Measurements from ENCODE around the gene ATAD1.
"Not testable (repeated sequence)": the region's sequence is repeated elsewhere in the genome, so short reads cannot be mapped to it uniquely, and the experiment has no call there.

The ATAD1 gene

DNA sequence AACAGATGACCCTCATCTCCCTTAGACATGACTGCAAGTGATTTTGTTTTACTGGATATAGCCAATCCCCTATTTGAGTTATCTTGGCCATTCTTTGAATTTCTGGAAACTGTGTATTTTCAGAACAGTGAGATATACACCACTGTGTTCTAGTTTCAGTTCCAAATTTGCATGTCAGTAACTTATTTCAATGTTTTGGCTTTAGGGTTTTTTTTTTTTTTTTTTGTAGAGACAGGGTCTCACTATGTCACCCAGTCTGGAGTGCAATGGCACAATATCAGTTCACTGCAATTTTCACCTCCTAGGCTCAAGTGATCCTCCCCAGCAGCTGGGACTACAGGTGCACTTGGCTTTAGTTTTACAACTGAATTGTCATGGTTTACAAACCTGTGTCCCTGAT is 67.2 kb downstream of the ATAD1 start:
- no peak for DNase-seq

DNA sequence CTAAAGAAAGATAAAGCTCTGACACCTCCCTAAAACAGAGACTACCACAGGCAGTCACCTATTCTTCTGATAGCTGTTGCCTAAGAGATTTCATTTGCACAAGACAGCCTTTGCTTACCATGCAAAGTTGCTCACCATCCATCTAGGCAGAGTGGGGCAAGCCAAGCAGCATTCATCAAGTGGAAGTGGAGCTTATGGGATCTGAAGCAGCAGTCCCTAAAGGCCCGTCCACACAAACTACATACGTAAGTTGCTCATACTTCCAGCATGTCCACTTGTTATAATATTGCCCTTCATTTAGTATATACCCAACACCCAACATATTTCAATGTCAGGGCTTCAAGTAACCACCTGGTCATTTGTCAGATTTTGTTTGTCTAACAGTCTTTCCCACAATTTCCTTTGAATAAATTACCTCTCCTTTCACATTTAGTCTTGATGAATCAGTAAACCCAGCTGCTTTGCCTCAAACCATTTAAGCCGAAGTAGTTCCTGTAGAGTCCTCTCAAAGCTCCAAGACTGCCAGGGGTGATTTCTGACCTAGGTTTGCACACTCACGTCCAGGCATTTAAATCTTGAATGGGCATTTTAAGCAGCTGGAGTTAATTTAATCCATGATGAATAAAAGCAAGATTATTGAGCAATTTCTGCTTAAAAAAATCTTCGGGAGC is 67.9 kb downstream of the ATAD1 start:
- DNase-seq, result no peak

DNA sequence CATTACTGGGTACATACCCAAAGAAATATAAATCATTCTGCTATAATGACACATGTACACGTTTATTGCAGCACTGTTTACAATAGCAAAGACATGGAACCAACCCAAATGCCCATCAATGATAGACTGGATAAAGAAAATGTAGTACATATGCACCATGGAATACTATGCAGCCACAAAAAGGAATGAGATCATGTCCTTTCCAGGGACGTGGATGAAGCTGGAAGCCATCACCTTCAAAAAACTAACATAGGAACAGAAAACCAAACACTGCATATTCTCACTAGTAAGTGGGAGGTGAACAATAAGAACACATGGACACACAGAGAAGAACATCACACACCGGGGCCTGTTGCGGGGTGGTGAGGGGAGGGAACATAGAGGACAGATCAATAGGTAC is 69.8 kb downstream of the ATAD1 start:
- DNase-seq, result not testable (repeated sequence)

DNA sequence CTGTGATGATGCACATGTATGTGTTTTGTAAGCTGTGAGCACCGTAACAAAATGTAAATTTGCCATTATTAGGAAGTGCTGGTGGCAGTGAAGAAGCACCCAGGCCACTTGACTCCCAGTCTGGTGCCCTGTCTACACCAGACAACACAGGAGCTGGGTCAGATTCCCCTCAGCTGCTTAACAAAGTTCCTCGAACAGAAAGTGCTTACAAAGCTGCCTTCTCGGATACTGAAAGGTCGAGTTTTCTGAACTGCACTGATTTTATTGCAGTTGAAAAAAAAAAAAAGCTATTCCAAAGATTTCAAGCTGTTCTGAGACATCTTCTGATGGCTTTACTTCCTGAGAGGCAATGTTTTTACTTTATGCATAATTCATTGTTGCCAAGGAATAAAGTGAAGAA is 71.1 kb downstream of the ATAD1 start:
- no peak for DNase-seq

DNA sequence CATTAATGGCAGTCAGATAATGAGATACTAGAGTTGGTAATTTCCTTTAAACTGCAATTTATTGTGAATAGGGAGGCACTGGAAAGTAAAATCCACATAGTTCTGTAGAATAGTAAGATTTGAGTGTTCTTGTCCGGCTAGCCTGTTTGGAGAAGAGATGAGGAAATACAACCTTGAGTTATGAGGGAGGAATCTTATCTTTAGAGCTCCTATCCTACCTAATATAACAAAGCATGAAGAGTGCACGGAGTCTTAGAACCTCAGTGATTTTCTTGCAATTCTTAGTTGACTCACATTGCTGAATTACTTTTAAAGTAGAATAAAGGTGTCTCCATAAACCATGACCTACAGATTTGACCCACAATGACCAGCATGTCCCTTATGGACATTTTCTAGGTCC is 73.4 kb downstream of the ATAD1 start:
- DNase-seq, result no peak

DNA sequence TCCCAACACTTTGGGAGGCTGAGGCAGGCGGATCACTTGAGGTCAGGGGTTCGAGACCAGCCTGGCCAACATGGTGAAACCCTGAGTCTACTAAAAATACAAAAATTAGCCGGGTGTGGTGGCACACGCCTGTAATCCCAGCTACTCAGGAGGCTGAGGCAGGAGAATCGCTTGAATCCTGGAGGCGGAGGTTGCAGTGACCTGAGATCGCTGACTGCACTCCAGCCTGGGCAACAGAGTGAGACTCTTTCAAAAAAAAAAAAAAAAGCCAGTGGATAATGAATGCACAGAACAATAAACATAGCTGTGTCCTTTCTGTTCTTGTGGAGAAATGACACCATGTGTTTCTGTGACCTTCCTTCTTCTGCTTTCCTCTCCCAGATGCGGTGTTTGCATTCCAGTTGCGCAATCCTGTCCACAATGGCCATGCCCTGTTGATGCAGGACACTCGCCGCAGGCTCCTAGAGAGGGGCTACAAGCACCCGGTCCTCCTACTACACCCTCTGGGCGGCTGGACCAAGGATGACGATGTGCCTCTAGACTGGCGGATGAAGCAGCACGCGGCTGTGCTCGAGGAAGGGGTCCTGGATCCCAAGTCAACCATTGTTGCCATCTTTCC is 74.9 kb downstream of the ATAD1 start:
- DNase-seq, result not testable (repeated sequence)

DNA sequence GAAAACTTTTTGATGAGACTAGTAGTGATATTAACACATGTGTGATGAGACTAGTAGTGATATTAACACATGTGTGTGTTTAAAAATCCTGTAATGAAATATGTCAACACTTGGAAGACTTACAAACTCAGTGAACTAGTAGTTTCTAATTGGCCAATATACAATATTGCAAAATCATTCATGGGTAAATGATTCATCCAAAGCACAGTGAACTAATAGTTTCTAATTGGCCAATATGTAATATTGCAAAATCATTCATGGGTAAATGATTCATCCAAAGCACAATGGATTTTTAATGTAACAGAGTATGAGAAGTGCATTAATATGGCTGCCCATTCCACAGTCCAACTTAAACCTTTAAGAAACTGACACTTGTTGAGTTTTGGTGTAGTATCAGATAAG is 77.8 kb downstream of the ATAD1 start:
- DNase-seq, result no peak

DNA sequence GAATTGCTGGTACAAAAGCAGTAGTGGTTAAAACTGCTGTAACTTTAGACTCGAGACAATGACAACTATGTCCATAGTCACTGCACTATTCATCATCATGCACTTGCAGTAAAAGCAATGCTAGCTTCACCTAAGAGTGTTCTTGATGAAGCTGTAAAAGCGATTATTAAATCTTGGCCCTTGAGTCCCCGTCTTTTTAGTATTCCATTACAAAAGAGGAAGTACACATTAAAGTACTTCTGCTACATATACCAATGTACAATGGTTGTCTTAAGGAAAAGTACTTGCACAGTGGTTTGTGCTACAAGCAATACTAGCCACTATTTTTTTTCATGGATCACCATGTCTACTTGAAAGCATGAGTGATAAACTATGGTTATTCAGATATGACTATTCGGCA is 78.3 kb downstream of the ATAD1 start:
- DNase-seq, result no peak

DNA sequence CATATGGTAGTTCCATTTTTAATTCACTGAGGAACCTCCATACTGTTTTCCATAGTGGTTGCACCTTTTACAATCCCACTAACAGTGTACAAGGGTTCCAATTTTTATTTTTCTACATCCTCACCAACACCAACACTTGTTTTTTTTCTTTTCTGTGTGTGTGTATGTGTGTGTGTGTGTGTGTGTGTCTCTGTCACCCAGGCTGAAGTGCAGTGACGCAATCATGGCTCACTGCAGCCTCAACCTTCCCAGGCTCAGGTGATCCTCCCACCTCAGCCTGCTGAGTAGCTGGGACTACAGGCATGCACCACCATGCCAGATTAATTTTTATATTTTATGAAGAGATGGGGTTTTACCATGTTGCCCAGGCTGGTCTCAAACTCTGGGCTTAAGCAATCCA is 79.8 kb downstream of the ATAD1 start:
- not testable (repeated sequence) for DNase-seq

DNA sequence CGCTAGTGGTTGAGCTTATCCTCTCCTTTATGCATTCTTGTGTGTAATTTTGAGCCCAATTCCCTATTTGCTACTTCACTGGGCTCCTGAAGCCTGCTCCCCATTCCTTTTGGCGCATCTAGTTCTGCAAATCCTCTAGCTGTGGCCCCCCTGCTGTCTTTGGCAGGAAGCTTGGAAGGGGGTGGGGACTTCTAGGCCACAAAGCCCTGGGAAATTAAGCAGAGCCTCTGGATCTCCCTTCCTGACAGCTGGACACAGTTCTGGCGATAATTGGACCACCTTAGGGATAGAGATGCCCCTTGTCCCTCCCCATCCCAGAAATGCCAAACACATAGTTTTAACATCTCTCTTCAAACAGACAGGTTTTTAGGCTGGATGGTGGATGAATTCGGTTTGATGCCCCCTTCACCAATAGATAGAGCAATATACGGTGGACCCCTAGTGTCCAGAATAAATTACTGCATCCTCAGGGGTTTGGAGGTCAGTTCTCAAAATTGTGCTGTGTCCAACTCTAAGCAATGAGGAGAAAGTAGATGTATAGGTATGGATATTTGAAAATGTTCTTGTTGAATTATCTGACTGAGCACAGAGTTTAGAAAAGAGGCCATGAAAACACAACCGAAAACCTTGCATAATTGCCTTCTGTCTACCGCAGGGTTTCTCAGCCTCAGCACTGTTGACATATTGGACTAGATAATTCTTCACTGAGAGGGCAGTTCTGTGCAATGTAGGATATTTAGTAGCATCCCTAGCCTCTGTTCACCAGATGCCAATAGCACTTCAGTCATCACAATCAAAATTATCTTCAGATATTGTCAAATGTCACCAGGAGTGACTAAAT is 82.8 kb downstream of the ATAD1 start:
- peak; percentile 8 for DNase-seq

DNA sequence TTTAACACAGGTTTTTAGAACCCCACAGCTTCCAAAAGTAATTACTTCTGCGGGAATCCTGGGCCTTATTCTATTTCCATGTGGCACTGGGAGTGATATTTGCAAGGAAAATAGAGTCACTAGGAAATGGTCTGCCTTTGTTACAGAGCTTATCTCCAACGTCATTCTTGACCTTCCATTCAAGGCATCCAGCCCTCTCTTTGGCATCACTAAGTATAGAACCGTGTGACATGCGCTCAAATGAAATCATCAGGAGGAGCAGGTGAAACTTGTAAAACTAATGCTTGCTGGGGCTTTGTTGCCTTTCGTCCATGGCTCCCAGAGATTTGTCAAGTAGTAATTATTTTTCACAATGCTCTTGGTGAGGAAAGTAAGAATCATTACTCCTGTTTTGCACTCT is 84.9 kb downstream of the ATAD1 start:
- DNase-seq, result no peak

DNA sequence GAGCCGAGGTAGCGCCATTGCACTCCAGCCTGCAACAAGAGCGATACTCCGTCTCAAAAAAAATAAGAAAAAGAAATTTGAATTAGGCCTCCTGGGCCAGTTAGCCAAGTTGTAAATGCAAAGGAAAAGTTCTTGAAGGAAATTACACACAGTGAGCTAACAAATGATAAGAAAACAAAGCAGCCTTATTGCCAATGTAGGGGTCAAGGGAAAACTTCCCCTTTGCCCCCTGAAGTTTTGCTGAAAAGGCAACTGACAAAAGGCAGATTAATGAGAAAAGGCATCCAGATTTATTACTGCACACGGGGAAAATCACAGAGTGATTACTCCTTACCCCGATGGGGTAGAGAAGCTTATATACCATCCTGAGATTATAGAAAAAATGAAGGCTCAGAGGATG is 88.1 kb downstream of the ATAD1 start:
- no peak for DNase-seq

DNA sequence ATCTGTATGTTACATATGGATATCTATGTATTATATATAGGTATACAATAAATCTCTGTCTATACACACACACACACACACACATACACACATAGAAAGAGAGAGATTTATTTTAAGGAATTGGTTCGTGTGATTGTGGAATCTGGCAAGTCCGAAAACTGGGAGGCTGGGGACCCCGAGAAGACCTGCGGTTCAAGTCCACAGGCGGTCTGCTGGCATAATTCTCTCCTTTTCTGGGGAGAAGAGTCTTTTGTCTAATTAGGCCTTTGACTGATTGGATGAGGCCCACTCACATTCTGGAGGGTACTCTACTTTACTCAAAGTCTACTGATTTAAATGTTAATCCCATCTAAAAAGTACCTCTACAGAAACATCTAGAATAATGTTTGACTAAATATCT is 93.2 kb downstream of the ATAD1 start:
- DNase-seq, result no peak

DNA sequence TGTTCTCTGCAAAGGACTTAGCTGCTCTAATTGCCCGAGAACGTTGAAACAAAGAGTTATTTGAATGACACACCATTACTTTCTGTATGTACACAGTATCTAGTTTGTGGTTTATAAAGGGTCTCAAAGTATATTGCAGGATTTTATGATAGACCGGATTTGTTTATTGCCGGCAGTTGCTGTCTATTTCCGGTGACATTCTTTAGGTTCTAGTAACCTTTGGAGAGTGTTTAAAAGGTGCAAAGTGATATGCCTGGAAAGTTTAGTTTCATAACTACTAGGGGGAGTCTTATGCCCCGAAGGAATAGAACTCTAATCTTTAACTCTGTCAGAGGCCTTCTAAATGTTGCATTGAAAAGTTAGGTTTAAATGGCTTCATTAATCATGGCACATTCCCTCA is 94.5 kb downstream of the ATAD1 start:
- no peak for DNase-seq

DNA sequence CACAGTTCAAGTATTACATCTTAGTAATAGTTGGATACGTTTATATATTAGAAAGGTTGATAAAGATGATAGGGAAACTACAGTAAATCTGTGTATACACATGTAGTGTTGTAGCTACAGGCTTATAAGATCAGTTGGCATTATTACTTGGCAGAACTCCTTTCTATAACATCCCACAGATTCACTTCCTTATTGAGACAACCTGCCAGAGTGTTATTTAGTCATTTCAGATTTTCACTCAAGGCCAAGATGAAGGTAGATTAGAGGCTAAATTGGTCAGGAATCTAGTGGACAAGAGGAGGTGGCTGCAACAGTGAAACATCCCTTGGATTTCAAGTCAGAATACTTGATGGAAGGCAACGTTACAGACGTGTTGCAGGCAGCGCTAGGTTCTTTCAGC is 95.3 kb downstream of the ATAD1 start:
- no peak for DNase-seq

DNA sequence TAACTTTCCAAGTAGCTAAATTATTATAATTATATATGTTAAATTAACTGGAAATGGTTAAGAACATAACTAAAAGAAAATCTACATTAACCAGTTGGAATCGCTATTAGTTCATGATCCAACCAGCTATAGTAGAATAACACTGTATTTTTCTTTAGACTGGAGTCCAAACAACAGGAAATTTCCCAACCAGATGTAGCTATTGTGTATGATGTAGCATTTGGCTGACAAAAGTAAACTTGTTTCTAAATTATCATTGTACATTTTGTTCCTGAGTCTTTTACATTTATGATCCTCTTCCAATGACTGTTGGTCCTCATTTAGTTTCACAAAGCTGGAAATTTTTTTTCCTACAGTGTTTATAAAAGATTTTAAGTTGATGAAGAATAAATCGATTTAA is 96.2 kb downstream of the ATAD1 start:
- DNase-seq, result no peak

DNA sequence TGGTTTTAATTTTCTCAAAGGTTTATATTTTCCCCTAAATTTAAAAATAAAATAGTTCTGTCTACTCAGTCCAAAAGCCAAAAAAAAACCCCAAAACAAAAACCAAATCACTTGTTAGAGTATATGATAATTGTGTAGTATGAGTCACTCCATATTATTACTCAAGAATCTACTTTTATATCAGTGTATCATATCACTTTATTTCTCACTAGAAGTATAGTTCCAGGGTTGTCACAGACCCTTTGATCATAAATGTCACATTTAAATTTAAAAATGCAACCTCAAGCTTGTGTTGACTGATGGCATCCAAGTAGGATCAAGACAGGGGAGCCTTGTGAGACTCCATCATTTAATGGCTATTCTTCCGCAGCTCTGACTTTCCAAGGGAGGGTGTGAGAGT is 97.4 kb downstream of the ATAD1 start:
- DNase-seq, result no peak

DNA sequence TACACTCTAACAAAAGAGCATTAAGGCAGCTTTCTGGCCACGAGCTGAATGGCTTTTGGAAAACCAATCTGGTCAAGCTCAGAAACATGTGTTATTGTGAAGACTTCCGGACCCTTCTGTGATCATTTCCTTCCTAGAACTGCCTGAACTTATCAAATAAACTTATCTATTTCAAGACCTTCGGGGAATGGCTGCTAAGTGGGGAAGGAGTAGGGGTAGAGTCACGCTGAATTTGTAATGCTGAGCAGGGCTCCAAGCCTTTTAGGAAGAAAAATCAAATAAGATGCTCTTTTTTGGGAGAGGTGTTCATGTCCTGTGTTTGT is 101.7 kb downstream of the ATAD1 start:
- no peak for DNase-seq

DNA sequence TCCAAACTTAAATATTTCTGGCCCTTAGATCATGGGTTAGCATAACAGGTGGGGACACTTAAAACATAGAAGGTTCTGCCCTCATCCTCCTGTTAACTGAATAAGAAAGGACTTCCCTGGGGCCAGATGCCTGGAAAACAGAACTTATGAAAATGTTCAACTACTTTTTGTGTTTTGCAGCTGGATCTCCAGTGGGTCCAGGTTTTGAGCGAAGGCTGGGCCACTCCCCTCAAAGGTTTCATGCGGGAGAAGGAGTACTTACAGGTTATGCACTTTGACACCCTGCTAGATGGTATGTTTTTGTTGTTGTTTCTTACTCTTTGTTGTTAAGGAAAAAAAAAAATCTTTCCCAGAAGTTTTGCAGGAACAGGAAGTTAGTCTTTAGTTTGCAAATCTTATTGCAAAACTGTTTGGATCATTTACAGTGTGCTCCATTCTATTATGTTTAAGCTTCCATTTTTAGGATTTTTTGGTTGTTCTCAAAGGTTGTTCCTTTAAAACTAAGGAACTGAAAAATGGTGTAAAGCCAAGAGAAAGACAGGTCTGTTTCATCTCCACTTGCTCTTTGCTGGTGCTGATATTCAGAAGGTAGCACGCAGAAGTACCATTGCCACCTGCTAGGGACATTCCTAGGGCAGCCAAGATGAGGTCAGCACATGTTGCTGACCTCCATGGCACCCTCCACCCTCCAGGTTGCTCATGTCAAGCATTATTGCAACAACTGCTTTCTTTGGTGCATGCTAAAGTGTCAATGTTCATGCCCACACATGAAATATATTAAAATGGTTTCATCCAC is 102.3 kb downstream of the ATAD1 start:
- no peak for DNase-seq

DNA sequence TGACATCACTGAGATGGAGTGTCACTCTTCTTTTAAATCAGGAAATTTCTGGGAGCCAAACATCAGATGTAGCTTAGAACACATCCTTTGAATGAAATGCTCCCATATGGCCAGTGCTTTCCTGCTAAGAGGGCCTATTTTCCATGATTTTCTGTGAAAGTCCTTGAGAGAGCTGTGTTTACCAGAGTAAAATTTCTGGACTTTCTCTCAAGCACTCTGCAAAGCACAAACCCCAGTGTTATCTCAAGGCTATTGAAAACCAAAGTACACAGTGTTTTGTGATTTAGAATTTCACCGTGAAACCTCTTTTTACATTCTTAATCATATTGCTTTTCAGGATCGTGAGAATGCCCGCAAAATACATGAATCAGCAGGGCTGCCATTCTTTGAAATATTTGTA is 104.3 kb downstream of the ATAD1 start:
- no peak for DNase-seq

DNA sequence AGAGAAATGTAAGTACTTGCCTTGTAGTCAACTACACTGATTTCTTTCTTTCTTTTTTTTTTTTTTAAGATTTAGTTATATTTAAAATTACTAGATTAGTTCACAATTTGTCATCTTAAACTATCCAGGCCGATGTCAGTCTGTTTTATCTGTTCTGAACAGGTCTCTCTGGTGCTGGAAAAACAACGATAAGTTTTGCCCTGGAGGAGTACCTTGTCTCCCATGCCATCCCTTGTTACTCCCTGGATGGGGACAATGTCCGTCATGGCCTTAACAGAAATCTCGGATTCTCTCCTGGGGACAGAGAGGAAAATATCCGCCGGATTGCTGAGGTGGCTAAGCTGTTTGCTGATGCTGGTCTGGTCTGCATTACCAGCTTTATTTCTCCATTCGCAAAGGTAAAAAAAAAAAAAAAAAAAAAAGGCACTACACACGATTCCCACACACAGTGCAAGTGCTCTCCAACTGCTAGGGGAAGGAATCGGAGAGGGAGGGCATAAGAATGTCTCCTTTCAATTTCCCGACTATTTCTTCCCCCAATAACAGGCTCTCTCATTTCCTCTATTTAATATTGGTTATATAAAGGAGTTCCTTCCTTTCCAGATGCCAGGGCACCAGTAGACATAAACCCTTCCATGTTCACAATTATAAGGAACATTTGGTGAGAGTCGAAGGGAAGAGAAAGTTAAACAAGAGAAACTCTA is 105.0 kb downstream of the ATAD1 start:
- DNase-seq, result no peak

DNA sequence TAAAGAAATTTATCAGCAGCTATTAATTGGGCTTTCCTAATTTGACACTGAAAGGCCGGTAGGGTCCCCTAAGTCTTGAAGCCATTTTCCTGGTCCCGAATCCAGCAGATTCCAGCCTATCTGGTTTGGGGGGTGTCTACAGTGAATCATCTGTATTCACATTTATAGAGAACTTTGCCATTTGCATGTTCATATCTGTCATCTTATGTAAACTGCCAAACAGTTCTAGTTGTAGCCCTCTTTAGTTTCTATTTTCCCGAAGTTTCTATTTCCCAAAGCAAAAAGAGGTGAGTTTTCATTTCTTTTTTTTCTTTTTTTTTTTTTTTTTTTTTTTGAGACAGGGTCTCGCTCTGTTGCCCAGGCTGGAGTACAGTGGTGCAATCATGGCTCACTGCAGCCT is 110.8 kb downstream of the ATAD1 start:
- DNase-seq, result no peak

DNA sequence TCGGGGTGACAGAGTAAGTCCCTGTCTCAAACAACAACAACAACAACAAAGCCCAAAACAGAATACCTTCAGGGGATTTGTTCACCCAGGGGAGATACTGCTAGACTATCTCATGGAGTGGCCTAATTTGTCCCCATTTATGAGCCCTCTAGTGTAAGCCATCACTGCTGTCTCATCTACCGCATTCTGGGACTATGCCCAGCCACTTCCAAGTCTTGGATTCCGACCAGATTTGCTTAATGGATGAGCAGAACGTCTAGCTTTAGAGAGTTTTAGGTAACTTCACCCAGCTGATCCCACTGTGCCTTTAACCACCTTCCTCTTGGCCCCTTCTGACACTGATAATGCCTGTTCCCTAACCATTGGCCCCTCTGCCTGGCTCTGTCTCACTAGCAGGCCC is 111.3 kb downstream of the ATAD1 start:
- no peak for DNase-seq
